Measurements from ENCODE around the gene CLBA1.

DNA sequence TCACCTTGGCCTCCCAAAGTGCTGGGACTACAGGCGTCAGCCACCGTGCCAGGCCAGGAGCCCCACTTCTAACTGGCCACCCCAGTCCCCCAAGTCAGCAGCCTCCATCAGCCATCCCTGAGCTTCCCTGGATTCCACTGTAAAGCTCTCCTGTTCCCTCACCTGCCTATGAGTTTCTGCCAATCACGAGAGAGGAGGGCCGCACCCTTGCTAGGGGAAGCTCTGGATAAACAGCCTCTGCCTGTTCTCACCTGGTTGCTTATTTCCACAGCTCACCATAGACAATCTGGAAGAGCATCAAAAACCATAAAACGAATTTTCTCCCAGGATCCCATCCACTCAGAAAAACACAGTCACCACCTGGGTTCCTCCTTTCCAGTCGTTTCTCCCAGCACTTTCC lies 30.3 kb downstream of the CLBA1 start:
- no peak for TF ChIP-seq POLR2A (IDR thresholded peaks at IDR 0.05)
- TF ChIP-seq, protein P1, sequence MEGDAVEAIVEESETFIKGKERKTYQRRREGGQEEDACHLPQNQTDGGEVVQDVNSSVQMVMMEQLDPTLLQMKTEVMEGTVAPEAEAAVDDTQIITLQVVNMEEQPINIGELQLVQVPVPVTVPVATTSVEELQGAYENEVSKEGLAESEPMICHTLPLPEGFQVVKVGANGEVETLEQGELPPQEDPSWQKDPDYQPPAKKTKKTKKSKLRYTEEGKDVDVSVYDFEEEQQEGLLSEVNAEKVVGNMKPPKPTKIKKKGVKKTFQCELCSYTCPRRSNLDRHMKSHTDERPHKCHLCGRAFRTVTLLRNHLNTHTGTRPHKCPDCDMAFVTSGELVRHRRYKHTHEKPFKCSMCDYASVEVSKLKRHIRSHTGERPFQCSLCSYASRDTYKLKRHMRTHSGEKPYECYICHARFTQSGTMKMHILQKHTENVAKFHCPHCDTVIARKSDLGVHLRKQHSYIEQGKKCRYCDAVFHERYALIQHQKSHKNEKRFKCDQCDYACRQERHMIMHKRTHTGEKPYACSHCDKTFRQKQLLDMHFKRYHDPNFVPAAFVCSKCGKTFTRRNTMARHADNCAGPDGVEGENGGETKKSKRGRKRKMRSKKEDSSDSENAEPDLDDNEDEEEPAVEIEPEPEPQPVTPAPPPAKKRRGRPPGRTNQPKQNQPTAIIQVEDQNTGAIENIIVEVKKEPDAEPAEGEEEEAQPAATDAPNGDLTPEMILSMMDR (IDR thresholded peaks at IDR 0.05), result no peak

Data from heart left ventricle (tissue), 13 donors.